ENCODE results near the gene RPN2.
"Not testable (repeated sequence)": the region's sequence is repeated elsewhere in the genome, so short reads cannot be mapped to it uniquely, and the experiment has no call there.

RPN2 gene

DNA sequence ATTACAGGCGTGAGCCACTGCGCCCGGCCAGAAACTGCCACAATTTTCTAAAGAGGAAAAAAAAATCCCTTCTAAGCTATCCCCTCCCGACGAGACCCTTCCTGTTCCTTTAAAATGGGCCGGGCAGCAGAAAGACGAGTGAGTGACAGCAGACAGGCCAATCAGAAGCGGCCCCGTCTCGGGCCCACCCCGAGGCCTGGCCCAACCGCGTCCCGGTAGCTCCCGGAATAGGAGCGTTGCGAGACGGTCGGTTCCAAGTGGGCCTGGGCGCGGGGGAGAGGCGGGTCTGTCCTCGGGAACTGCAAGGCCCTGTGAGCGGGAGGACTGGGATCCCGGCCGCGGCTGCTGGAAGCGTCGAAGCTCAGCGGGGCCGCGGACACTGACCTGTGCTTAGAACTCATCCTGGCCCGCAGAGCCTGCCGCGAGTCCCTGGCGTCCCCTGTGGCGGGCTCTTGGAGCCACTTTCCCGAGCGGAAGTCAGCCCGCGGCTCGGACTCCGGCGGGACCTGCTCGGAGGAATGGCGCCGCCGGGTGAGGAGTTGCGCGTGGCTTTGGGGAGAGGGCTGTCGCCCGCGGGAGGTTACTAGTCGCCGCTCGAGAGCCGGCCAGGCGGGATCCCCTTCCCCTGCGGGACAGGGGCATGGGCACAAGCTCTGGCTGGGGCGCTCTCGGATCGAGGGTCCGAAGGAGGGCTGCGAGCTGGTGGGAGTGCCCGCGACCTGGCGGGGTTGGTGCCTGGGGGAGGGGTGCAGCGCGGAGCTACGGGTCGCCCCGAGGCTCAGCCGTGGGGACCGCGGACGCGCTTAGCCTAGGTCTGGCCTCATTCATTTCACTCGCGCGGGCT, at the start of gene RPN2, which contains the start of gene MROH8:
TSS of gene RPN2 (plus strand) at position 492 of the 844 bp plus-strand sequence. CDS start at position 519, 27 bp downstream.
TSS of gene MROH8 (minus strand) at position 710 of the 844 bp plus-strand sequence.
- peak; percentile 97 to 99 for DNase-seq

DNA sequence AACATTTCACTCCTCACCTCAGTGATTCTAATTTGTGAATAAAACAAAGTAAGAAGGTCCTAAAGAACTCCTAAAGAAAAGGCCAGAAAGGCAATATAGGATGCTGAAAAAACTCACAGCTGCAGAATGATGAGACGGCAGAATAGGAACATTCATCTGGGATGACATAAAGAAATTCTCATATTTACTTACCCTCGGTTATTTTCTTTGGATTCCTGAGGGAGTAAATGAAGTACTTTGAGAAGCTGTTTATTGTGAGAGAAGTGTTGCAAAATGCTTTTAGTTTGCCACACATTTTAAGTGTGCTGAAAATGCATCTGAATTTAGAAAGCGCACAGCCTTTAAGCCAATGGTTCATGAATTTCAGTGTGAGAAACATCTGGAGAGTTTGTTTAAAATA, 47.6 kb upstream of the RPN2 start:
- DNase-seq, result no peak

DNA sequence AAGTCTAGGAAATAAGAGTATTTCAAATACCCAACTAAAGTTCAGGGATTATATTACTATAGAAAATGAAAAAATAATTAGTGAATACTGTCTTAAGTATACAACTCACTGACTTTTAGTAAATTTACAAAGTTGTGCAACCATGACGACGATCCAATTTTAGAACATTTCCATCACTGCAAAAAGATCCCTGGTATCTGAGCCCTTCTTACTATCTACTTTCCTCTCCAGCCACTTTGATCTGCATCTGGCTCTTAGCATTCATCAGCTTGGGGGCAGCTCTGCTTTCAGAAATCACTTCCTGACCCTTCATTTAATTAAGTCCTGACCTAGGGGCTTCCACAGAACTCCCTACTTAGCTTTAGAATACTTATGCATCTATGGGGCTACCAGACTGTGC, 45.2 kb upstream of the RPN2 start:
- DNase-seq, result no peak

DNA sequence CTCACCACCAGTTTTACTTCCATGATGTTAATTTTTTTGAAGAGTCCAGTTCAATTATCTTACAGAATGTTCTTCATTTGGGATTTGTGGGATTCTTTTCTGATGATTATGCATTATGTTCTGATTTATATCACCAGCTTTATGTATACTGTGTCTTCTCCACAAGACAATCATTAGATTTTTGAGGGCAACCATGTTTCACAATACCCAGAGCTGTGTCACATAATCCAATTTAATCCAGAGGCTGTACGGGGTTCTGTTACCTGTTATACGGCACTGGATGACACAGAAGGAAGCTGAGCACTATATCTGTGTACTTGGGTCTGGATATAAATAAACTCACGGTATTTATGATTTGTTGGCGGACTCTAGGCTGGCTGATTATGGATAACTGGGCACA, 41.6 kb upstream of the RPN2 start:
- DNase-seq, result no peak

DNA sequence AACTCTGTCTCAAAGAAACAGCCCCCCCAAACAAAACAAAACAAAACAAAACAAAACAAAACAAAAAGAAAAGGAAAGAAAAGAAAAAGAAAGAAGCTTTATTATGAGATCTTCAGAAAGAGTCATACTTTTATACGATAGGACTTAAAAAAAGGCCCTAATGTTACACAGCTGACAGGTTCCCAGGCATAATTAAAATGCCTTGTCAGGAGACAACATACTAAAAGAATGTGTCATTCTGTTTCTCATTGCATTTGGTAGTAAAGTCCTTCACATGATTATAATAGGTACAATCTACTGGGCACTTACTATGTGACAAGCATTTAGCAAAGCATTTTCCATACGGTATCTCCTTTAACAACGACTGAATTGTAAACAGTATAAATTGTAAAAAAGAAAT, 36.4 kb upstream of the RPN2 start:
- no peak for DNase-seq

DNA sequence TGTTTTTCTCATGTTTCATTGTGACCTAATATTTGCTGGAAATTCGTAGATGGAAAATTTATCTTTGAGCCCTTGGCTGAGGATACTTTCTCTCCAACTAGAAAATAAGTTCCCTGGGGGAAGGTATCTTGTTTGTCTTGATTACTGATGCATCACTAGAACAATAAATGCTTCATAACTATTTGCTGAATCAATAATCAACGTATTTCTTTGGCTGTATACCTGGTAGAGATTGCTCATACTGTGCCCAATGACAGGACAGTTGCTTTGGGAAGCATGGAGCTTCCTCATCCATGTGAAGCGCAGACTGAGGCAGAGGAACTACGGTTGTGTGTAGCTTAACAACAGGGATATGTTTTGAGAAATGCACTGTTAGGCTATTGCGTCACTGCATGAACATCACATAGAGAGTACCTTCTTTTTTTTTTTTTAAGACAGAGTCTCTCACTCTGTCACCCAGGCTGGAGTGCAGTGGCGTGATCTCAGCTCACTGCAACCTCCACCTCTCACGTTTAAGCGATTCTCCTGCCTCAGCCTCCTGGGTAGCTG, 34.2 kb upstream of the RPN2 start:
- no peak for DNase-seq

DNA sequence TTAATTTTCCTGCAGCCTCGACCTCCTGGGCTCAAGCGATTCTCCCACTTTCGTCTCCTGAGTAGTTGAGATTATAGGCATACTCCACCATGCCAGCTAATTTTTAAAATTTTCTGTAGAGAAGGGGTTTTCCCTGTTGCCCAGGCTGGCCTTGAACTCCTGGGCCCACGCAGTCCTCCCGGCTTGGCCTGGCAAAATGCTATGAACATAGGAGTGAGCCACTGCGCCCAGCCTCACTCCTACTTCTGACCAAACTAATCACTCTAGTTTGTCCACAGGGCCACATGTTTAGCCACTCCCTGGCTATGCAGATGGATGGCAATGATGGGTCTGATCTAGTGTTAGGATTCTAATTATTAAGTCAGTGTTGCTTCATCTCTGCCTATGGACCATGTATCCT, 31.9 kb upstream of the RPN2 start:
- no peak for DNase-seq

DNA sequence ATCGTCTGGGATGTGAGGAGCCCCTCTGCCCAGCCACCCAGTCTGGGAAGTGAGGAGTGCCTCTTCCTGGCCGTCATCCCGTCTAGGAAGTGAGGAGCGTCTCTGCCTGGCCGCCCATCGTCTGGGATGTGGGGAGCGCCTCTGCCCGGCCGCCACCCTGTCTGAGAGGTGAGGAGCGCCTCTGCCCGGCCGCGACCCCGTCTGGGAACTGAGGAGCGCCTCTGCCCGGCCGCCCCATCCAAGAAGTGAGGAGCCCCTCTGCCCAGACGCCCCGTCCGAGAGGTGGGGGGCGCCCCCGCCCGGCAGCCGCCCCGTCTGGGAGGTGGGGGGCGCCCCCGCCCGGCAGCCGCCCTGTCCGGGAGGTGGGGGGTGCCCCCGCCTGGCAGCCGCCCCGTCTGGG, 28.3 kb upstream of the RPN2 start:
- not testable (repeated sequence) for DNase-seq

DNA sequence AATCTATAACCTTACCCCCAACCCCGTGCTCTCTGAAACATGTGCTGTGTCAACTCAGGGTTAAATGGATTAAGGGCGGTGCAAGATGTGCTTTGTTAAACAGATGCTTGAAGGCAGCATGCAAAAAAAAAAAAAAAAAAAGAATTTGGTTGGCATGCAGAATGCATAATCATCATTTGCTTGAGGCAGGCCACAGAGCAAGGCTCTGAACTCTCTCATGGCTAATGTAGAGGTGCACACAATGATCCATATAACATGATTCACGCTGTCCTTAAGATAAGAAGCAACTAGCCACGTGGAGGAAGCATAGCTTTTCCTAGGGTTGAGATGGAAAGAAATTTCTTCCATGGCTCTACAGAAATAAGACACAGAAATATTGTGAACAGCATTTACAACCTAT, 27.6 kb upstream of the RPN2 start:
- no peak for DNase-seq

DNA sequence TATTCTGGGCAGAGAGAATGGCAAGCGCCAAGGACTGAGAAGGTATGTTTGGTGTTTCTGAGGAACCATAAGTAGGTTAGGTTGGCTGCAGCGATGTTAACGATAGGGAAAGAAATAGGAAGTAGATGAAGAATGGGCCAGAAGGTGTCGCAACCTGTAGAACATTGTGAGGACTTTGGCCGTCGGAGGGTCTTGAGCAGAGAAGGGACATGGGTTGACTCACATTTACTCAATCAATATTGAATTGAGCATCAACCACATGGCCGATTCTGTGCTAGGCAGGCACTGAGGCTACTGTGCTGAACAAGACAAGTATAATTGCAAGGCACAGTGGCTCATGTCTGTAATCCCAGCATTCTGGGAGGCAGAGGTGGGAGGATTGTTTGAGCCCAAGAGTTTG, 26.8 kb upstream of the RPN2 start:
- DNase-seq, result no peak

DNA sequence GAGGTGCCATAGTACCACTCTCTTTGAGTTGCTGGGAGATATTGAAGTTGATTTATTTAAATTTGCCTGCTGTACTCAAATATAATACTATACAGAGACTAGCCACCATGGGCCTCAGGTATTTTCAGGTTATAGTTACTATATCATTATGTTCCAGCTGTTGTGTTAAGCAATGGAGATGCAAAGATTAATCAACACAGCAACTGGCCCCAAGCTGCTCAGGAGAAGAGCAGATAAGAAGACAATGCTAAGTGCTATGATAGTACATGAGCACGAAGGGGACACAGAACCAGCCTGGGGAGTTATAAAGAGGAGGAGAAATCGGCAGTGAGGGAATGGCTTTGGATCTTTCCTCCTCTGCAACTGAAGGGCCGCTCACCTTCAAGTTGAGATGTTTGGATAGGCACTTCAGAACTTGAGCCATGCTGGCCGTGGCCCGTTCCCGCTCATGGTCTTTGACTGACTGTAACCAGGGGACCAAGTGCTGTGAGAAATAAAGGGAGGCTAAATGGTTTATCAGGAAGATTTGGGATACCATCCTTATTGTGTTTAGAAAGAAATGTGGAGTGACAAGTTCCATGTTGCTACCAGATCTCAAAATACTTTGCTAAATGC, 24.3 kb upstream of the RPN2 start:
- DNase-seq, result no peak

DNA sequence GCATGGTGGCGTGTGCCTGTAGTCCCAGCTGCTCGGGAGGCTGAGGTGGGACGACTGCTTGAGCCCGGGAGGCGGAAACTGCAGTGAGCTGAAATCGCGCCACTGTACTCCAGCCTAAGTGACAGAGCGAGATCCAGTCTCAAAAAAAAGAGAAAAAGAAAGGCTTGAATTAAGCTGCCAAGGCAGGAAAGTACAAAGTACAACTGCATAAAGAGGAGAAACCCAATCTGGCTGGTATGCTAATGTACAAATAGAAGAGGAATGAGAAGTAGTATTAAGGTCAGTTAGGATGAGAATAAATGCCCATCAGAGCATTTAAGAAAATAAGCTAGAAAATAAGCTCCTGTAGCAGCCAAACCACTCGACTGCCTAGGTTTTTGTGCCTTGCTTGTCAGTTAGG, 23.1 kb upstream of the RPN2 start:
- DNase-seq, result peak in 1 of 2 experiments; percentile 52

DNA sequence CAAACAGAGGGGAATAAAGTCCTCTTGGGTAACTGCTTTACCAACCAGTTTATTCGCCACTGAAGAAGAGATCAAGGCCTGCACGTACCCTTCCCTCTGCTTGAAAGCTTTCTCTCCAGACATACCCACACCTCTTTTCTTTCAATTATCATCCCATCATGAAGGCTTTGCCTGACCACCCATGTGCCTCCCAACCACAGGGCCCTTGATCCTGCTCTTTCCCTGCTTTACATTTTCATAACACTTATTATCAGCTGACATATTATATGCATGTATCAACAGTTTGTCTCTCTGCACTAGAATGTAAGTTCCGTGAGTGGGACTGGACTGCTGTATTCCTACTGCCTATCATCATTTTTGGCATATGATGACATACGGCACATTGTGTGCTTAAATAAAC, 20.9 kb upstream of the RPN2 start:
- DNase-seq, result no peak

DNA sequence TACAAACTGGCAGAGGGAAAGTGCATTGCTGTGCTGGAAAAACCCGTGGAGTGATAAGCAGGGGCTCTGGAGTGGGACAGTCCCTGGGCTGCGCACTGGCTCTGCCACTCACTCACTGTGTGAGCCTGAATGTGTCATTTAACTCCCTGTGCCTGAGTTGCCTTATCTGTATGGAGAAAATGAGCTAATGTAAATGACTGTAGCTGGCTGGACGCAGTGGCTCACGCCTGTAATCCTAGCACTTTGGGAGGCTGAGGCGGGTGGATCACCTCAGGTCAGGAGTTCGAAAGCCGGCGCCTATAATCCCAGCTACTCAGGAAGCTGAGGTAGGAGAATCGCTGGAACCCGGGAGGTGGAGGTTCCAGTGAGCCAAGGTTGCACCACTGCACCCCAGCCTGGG, 18.4 kb upstream of the RPN2 start:
- DNase-seq, result no peak

DNA sequence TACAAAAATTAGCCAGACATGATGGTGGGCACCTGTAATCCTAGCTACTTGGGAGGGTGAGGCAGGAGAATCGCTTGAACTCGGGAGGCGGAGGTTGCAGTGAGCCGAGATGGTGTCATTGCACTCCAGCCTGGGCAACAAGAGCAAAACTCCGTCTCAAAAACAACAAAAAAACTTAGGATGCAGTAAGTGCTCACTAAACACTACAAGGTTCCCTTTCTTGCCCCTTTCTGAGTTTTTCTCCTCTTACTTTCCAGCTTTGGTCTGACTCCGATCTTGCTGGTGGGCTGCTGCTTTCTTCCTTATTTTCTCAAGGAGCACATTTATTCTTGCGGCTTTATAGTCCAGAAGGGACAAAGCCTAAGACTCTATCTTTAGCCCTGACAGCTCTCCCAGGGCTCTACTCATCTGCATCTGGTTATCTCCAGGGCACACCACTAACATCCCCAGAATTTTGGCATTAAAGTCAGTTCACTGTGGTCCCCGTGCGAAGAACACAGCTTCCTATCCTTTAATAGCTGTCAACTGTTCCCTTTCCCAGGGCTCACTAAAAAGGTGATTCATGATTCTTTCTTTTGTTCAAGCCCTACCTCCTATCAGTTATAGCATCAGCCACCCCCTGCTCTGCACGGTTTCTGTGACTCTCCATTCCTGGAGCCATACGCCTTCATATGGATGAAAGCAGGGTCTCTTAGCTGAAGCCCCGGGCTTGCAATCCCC, 17.1 kb upstream of the RPN2 start:
- no peak for DNase-seq

DNA sequence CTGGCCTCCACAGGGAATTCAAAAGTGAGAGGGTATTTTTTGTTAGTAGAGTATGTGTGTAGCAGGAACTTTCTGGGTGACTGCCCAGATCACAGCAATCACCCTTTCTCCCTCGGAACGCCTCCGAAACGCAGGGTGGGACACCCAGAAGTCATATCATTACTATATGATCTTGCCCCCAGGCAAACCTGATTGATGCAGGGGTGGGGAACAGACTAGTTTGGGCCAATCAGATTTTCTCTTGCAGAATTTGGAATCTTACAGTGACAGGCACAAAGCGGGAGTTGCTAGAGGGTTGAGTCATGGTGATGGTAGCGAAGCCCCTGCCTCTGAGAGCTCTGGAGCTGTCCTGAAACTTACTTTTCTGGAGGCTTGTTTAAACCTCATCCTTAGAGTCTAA, 16.5 kb upstream of the RPN2 start:
- no peak for DNase-seq

DNA sequence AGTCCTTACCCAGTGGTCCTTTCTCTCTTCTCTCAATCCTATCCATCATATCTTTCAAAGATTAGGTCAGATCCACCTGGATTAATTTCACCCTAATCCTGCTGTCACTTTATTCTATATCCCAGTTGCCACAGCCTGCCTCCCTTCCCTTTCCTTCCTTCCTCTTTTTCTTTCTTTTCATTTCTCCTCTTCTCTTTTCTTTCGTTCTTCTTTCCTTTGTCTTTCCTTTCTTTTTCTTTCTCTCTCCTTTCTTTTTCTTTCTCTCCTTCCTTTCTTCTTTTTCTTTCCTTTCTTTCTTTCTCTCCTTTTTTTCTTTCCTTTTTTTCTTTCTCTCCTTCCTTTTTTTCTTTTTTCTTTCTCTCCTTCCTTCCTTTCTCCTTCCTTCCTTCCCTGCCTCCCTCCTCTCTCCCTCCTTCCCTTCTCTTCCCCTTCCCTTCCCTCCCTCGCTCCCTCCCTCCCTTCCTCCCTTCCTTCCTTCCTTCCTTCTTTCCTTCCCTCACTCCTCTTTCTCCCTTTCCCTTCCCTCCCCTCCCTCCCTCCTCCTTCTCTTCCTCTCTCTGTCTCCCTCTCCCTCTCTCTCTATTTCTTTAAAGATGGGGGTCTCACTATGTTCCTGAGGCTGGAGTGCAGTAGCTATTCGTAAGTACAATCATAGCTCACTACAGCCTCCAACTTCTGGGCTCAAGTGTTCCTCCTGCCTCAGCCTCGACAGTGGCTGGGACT, 15.1 kb upstream of the RPN2 start:
- no peak for DNase-seq

DNA sequence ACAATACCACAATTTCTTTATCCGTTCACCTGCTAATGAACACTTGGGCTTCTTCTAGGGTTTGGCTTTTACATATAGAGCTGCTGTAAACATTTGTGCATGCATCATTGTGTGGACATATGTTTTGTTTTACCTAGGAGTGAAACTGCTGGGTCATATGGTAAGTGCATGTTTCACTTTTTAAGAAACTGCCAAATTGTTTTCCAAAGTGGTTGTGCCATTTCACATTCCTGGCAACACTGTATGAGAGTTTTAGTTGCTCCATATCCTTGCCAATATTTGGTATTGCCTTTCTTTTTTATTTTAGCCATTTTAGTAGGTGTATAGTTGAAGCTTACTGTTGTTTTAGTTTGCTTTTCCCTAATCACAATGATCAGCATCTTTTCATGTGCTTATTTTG, 14.1 kb upstream of the RPN2 start:
- DNase-seq, result no peak

DNA sequence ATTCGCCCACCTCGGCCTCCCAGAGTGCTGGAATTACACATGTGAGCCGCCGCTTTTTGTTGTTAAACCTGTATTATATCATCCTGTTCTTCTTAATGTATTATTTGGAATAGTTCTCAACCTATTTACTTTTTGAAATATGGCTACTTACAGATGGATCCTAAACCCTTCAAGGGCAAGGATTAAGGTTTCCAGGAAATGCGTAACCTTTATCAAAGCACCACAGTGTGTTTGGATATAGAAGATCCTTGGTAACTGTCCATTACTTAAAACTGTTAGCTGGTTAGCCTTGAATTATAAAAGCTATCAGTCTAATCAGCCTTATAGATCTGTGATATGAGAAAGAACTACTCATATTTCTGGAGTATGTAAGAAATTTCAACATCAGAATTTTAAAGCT, 12.3 kb upstream of the RPN2 start:
- DNase-seq, result no peak

DNA sequence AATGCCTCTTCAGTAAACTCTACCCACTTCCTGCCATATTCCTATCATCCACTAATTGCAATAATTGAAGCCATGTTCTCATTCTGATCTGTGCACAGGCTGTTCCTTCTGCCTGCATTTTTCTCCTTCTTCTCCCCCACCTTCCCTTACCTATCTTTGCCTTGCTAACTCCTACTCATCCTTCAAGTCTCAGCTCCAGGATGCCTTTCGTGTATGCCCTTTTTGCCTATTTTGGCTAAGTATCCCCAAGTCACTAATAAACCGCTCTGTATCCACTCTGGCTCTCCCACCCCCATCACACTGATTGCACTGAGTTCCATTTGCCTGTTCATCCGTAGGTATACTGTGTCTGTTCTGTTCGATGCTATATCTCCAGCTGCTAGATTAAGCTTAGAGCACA, 6.3 kb upstream of the RPN2 start:
- DNase-seq, result no peak

DNA sequence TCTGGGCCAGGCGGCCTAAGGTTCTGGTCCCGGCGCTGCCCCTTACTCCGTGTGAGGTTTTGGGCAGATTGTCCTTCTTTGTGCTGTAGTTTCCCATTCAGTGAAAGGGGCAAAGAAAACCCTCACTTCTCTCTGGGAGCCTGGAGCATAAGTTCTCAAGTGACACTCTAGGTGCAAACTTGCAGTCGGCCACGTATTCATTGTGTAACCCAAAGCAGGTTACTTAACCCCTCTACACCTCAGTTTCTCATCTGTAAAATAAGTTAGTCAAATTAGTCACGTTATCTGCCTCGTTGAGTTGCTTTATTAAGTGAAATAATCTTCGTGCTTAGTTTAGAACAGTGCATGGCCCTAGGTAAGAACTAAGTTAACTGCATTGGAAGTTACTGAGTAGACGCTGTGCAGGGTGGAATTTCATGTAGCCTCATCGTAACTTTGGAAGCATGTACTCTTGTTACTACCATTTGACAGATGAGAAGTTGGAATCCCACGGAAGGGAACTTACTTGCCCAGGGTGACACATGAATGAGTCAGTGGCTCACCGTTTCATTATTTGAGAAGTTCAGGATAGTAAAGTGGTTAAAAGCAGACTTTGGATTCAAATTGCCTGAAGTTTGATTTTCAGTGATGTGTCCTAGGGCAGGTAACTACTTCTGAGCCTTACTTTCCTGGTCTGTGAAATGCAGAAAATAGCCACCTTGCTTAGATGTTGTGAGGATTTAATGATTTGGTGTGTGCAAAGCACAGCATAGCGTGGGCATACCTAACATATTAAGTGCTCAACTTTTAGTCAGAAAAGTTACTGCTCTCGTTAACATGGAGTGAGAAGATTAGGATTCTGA, 774 bp downstream of the RPN2 start:
- DNase-seq, result no peak

DNA sequence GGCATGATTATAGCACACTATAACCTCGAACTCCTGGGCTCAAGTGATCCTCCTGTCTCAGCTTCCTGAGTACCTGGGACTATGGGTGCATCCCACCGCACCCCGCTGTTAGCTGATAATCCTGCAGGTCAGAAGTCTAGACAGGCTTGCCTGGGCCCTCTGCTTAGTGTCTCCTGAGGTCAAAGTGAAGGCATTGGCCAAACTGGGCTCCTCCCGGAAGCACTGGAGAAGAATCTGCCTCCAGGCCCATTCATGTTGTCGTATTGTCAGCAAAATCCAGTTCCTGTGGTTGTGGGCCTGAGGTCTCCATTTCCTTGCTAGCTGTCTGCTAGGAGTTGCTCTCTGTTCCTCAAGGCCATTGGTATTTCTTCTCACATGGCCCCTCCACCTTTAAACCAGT, 6.6 kb downstream of the RPN2 start:
- no peak for DNase-seq
